Fibroblast of skin of abdomen (primary cell): ENCODE data around the gene ADARB2. TPM values are rescaled to one million over a fixed set of nuclear protein-coding genes. Genes with fewer than 3 reads are reported as not detected.
"Not testable (repeated sequence)": the region's sequence is repeated elsewhere in the genome, so short reads cannot be mapped to it uniquely, and the experiment has no call there.

Source experiments
- DNase-seq: peaks from one replicate; pipeline ENCODE4 v3.0.0-alpha.2; 2013
- polyA plus RNA-seq, 2 experiments: library from polyadenylated mRNA; unstranded; fragments of 120-200 nt; gene quantifications; one replicate each; pipeline ENCODE4 v1.2.1, GENCODE V29; 2013; ENCODE audit not compliant: insufficient read length in 2 of 2

Gene ADARB2
- 0.12 TPM for polyA plus RNA-seq (2013, experiment 1 of 2; ENCODE audit: insufficient read length)
- 0.09 TPM for polyA plus RNA-seq (2013, experiment 2 of 2; ENCODE audit: insufficient read length)

GRCh38 chr10:1737222-1738061 is at the start of gene ADARB2:
ADARB2 (minus strand) TSS chr10:1737525.
- DNase-seq: no peak

DNA sequence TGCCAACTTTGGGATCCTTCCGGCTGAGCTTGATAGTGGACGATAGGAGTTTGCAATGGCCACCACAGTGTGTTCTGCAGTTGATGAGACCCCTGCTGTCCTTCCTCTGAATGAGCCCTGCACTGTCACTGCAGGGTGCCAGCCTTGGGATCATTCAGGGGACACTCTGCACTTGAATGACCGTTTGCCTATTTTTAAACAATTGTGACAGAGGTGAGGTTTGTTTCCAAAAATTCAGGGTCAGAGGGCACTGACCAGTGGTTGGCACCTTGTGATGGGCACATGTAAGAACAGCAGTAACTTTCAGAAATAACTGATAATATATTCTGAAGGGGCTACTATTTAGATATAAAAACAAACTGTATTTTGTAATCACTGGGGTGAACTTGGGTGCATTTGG is 48.5 kb upstream of the ADARB2 start:
- DNase-seq: no peak

- DNase-seq: no peak
Measured at GRCh38 chr10:1782841-1783240, 45.5 kb upstream of the ADARB2 start.

- no peak for DNase-seq
Measured at GRCh38 chr10:1779796-1780195, 42.5 kb upstream of the ADARB2 start.

- DNase-seq: no peak
Measured at GRCh38 chr10:1778375-1778969, 41.1 kb upstream of the ADARB2 start.

DNA sequence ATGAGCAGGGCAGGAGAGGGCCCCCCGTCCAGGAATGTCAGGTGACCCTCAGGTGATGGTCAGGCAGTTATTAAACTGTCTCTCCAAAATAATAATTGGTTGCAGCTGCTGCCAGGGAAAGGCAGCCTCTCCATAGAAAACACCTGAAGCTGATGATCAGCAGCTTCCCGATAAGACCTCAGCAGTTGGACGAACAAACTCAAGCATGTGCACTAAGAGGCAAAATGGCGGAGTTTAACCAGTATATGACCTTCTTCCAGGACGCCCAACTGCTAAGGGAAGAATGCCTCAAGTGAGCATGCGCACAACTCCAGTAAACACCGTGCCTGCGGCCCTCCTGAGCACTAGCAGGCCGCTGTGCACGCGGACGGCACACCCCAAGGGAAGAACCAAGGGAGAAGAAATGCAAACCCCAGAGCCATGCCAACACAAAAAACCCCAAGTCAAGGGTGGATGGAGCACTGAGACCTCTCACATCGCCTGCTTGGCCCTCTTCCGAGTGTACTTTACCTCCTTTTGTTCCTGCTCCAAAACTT is 38.9 kb upstream of the ADARB2 start:
- no peak for DNase-seq

- DNase-seq: no peak
Measured at GRCh38 chr10:1774796-1775195, 37.5 kb upstream of the ADARB2 start.

- DNase-seq: not testable (repeated sequence)
Measured at GRCh38 chr10:1773204-1773603, 35.9 kb upstream of the ADARB2 start.

DNA sequence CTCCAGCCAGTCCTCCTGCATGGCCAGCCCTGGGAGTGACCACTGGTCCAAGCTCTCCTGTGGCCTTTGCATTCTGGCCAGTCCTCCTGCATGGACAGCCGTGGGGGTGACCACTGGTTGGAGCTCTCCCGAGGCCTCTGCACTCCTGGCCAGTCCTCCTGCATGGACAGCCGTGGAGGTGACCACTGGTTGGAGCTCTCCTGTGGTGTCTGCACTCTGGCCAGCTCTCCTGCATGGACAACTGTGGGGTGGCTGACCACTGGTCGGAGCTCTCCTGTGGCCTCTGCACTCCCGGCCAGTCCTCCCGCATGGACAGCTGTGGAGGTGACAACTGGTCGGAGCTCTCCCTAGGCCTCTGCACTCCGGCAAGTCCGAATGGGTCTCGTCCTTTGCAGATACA is 28.7 kb upstream of the ADARB2 start:
- DNase-seq: no peak

DNA sequence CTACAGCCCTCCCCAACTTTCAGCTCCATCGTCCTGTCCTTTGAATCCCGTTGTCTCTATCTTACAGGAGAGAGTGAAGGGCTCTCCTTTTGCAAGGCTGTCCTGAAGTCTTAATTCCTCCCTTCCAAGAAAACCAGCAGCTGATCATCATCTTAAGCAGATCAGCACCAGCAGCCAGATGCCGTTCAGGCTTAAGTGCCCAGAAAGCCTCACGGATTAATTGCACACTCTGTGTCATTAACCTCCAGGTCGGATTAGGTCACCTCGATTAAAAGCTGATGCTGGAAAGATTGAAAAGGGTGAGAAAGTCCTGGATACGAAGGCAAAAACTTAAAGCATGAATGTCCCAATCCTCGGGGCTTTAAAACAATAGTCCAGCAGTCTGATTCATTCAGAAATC is 24.8 kb upstream of the ADARB2 start:
- DNase-seq: no peak

DNA sequence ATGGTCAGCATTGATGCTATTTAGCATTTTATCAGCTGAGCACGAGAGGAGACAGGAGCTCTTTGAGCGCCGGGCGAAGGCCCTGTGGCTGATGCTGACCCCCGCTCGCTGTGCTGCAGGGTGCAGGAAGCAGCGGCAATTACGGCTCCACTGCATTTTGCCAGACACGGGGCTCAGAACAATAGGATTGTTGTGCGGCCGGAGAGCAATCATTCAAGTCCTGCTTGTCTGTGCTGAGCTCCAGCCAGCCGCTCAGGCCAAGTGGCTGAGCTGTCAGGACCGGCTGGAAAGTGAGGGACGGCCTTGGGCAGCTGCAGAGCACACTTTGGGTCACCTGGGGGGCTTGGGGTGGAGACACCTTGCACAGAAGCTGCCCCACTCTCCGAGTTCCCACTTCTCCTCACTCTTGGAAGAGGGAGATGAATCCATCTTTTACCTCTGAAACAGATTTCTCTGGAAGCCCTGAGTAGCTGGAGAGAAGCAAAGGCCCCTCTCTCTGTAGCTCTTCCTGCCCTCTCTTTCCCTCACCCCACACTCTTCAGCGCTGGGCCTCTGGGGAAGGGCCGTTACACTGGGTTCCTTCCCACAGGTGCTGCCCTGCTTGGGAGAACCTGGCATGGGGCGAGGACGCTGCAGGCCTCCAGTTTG is 17.3 kb upstream of the ADARB2 start:
- DNase-seq: no peak

- DNase-seq: no peak
Measured at GRCh38 chr10:1752153-1752552, 14.8 kb upstream of the ADARB2 start.

DNA sequence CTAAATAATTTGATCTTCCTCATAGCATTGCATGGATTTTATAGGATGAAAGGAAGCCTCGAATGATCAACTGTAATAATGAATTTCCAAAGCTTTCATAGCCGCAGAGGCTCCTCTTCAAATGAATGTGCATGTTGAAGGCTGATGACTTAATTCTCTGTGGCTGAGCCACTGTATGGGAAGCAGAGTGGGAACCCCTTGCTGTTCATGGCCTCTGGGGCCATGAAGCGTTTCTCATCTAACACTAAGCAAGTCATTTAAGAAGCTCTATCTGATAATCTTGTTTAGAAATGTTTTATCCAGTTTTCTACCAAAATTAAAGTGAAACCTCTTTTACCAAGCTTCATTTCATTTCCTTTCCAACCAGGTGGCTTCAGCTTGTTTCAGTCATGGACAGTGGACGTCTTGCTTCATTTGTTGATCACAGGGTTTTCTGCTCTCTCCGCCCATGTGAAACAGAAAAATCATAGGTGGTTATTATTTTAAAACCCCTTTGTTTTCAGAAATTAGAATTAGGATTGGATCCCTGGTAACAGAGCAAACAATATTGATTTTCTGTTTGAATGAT is 10.3 kb upstream of the ADARB2 start:
- DNase-seq: no peak

GRCh38 chr10:1746796-1747195 is 9.5 kb upstream of the ADARB2 start:
- DNase-seq: no peak

DNA sequence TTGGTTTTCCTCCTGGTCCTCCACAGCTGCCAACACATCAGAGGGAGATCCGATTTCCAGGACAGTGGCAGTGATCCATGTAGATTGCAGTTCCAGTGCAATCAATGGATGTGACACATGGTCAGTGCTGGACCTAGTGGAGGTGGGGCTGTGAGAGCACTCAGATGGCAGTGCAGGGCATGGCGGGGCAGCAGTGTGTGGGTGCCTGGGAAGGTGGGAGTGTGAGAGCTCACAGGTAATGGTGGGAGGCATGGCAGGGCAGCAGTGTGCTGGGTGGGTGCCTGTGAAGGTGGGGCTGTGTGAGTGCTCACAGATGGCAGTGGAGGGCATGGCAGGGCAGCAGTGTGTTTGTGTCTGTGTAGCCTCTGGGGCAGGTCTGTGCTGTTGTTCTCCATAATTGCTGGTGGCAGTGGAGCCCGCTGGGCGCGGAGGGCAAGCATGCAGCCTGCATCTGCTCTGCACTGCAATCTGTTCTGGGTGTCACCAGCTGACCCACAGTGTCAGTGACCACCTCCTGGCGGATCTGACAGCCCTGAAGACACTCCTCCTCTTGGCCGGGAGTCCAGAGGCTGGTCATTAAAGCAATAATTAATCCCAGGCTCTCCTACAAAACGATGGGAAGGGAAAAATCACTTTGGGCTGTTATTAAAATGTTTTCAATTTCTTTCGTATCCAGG is 8.6 kb upstream of the ADARB2 start:
- no peak for DNase-seq

DNA sequence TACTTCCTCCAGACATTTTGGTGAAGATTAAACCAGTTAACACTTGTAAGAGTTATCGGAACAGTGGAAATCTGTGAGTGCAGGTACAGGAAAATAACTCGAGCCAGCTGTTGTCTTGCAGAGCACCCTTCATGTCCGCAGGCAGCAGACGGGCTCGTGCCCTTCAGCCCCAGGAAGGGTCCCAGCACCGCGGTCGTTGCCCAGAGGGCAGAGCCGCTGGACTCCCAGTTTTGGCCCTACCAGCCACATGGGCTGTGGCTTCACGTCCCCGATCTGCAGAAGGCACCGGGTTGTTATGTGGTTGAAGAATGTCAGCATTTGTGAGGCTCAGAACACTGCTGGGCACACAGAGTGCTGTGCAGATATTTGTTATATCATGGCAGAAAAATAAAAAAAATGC is 7.2 kb upstream of the ADARB2 start:
- no peak for DNase-seq

DNA sequence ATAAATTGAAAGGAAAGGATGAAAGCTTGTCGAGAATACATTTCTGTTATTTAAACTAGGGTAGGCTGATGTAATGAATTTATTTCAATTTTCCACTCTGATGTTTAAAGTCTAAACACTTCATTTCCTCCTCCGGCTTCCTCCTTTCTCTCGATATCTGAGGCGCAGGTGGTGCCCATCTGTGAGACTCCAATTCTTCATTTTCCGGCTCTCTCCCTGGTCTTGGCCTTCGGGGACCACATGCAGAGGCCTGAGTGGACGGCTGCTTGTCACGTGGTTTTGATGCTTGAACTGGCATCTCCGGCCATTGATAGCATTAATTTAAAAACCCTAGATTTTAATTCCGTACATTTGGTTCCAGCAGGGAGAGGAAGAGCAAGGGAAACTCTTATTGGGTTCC is 5.8 kb upstream of the ADARB2 start:
- DNase-seq: no peak

DNA sequence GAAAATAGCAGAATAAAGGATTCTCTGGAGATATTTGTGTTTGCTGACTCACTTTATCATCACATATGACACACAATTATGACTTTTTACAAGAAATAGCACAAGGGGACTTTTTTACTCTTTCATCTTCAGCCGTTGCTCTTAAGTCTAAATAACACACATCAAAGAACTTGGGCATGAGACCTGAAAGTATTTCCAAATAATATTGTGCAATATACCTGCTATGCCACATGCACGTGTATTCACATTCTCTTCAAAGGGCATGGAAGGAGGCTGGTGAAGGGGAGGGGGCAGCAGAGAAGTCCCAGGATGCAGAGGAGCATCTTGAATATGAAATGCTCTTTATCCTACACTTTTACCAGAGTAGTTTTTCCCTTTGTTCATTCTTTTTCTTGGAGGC is 4.1 kb upstream of the ADARB2 start:
- DNase-seq: no peak

DNA sequence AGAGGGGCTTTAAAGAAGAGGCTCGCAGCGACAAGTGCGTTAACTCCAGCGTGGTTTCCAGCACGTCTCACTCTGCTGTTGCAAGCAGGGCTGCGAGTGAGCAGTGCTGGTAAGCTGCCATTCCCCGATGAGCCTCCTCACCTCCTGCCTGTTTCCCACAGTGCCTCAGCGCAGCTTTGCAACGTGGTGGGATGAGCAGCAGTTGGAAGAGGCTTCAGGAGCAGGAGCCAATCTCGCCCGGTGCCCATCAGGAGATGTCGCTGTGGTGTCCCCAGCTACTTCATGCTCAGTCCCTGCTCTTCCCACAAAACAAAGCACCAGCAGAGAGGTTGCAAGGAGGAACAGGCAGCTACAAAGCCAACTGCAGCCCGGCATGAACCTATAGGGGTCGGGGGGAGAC is 2.4 kb upstream of the ADARB2 start:
- DNase-seq: no peak

- no peak for DNase-seq
Measured at GRCh38 chr10:1738950-1739349, 1.6 kb upstream of the ADARB2 start.

- DNase-seq: no peak
Measured at GRCh38 chr10:1736972-1737221, 428 bp downstream of the ADARB2 start.

DNA sequence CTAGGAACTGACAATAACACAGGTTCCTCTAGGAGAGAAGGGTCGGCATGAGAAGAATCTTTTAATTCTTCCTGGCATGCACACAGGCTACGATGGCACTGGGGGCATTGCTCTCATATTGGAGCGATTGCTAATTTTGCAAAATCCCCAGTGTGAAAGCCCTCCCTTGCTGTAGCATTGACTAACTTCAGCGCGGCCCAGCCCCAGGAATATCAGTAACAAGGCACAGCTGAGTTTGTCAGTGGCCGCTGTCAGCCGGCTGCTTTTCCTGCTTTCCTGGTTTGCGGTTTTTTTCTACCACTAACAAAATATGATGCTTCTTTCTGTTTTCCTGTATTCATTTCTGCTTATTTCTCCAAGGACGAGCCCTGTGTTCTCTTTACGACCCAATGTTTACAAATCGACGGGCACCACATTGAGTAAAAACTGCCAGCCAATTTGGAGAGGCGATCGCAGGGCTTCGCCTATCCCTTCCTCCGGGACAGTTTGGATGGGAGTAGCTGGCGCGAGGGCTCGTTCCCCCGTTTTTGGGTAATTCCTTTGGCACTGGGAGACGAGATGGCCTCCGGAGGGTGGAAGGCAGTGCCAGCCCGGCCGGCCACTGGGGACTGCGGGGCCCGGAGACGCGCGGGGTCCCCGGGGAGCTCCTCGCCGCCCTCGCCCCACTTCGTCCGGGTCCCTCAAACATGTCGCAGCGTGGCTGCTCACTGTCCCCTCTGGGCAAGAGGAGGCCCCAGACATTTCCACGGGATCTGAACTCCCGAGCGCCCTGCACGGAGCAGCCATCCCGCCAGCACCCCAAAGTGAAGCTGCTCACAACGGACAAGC is 967 bp downstream of the ADARB2 start:
- no peak for DNase-seq
